ENCODE data around the gene BICRA.

The BICRA gene

DNA sequence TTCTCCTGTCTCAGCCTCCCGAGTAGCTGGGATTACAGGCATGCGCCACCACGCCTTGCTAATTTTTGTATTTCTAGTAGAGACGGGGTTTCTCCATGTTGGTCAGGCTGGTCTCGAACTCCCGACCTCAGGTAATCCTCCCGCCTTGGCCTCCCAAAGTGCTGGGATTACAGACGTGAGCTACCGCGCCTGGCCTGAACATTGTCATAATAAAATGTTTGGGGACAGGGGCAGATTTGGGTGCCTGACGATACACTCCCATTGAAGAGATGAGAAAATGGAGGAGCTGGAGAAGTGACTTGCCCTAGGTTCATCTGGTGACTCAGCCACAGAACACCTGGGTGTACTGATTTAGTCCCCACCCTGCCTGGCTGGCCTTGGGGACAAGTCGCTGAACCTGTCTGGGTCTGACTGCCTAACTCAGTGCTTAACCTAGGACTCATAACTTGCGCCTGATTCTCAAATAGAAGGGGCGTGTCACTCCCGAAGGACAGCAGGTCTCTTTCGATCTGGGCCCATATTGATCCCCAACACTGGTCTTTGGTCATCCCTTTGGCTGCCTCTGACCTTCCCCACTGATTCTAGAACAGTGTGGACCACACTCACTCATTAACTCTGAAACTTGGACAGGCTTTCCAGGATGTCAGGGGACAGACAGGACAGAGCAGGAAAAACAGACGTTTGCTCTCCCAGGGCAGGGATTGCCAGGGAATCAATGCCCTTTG is 7.6 kb upstream of the BICRA start:
- DNase-seq = no peak

DNA sequence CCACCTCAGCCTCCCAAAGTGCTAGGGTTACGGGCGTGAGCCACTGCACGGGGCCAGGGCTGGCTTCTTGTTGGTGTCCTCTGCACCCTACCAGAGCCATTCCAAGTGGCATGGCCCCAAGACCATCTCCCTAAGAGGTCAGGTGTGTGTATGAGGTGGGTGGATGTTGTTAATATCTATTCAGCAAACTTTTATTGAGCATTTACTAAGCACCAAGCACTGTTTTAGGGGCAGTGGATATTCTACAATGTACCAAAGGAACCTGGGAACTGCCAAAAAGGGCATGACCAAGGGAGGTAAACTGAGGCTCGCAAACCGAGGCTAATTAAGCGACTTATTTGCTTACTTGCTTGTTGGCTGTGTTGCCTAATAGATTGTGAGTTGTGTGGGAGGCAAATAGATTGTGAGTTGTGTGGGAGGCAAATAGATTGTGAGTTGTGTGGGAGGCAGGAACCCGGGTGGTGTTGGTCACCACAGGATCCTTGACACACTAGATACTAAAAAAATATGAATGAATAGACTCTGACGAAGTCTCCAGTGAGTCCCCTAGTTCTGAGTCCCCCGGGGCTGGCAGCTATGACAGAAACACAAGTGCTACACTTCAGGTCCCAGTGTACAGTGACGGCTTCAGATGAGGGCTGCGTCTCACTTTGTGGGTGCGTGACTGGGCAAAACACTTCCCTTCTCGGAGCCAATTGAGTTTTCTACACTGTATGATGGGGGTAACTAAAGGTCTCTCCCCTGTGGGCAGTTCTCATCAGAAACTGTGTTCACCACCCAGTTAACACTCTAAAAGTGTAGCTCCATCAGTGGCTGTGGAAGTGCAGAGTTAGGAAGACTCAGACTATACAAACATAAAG is 5.0 kb upstream of the BICRA start:
- DNase-seq = no peak

DNA sequence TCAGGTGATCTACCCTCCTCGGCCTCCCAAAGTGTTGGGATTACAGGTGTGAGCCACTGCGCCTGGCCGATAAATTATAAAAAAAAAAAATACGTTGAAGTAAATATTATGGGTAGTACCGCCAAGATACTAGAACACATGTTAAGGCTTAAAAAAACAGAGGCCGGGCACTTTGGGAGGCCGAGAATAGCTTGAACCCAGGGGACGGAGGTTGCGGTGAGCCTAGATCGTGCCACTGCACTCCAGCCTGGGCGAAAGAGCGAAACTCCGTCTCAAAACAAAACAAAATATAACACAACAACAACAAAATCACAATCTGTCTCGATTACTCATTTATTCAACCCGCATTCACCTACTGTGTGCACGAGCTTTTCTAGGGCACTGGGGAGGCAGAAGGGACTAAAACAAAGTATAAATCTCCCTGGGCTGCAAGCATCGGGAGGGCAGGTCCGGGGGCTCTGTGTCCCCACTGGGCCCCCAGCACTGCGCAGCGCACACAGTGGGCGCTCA is 1.3 kb upstream of the BICRA start:
- no peak for DNase-seq

DNA sequence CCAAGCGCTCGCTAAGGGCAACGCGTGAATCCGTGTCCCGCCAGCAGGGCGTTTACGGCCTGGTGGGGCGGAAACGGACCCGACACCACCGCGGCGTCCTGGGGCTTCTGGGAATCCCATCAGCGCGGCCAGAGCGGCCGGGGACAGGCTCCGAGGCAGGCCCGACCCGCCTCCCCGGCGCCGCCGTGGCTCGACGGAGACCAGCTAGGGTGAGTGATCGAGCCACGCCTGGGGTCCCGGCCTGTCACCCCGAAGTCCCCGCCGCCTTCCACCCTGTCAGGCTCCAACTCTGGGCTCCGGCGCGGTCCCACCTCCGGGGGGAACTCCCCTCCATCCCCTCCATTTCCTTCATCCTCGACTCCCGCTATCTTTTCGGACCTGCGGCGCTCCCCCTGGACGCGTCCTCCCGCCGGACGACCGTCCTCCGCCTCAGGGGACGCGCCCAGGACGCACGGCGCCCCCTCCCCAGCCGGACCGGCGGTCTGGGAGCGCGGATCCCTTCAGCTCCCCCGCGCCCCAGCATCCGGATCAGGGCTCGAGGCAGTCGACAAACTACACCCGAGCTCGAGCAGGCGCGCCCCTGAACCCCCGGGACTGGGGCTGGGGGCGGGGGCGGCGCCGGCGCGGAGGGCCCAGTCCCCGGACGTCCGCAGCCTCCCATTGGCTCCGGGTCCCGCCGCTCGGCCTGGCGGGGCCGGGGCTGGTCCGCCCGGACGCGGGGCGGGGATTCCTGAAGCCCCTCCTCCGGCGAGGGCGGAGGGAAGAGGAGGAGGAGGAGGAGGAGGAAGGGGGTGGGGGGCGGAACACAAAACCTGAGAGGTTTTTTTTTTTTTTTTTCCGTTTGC is 638 bp upstream of the BICRA start:
- DNase-seq = peak; percentile 61

DNA sequence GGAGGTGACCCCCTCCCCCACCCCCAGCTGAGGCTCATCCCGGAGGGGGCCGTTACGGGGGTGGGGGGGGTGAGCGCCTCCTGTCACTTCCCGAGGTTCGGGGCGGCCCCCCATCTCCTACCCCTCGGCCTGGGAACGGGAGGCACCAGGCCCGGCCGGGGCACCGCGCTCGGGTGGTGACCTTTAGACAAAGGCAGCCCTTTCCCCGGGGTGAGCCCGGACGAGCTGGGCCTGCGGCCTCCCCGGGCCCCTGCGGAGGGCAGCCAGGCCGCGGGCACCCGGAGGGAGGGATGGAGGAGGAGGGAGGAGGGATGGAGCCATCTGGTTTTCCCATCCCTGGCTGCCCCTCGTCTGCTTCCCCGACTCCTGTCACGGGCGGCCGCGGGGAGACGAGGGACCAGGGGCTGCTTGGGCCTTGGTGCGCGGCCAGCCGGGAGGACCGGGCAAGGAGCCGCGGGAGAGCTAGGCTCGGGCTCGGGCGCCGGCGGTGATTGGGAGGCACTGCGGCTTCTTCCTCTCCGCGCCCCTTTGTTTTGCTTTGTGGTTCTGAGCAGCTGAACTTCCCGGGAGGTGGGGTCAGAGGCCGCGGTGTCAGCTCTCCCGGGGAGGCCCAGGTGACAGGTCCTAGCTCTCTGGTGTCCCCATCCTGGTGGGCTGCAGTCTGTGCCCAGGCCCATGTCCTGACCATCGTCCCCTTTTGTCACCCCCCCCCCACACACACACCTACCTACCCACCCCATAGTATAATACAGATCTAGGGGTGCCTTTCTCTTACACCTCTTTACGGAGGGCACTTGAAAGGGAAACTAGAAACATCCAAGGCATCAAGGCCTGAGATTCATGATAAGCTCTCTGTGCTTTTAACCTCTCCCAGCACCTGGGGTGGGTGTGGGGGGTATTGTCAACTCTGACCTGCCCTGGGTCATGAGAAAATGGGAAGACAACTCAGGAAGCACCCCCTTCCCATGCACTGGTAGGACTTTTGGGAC is 1.3 kb downstream of the BICRA start:
- DNase-seq = peak; percentile 23

DNA sequence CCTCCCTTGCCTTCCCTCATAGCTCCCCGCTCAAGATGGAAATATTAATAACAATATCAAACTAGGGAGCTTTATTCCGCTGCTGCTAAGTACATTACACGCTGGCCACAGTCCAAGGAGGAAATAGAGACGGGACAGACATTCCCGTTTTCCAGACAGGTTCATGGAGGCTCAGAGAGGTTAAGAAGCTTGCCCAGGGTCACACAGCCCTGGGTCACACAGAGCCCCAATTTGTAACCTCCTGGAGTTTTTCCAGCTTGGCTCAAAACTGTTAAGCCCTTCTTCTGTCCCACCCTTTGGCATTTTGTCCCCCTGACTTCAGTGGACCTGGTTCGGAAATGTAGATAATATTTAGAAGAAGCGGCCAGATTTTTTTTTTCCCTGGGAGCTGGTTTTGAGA is 2.0 kb downstream of the BICRA start:
- DNase-seq = no peak

DNA sequence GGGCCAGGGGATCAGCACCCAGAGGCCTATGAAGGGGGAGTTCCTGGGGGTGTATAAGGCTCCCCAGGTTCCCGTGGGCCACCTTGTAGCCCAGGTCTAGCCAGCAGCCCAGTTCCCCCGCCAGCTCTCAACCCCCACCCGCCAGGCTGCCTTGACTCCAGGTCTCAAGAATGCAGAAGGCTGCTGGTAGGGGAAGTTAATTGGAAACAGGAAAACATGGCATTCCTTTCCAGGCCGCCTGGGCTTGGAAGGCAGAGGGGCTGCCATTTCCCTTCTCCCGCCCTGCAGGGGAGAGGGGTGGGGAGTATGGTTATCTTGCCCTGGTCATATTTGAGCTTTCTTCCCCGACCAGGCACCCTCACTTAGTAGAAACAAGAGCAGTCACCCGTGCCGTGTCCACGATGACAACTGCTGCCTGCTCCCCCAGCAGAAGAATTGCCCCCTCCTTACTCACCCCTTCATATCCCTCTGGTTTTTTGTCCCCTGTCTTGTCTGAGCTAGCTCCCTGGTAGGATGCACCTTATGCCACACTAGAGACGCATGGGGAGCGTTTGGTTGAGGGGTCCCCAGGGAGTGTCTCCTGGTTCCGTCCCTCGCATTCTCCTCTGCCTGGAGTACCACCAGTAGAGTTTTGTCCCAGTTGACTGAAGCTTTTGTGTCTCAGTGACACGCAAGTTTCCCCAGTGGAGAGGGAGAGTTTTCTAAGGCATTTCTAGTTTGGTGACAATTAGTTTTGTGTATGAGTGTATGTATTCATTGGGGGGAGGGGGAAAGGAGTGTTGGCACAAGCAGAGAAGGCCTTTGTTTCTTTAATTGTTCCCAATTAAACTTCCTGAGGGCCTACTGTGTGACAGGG is 4.5 kb downstream of the BICRA start:
- no peak for DNase-seq

DNA sequence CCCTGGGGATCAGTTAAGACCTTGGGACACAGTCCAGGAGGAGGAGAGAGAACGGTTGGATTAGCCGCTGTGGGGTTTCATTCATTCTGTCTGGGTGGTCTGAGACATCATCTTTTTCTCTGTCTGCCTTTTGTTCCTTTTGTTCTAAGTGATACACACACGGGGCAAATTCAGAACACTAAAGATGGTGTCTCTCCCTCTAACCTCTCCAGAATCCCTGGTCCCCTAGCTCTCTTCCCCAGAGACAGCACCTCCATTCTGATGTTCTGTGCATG is 5.0 kb downstream of the BICRA start:
- DNase-seq = no peak

DNA sequence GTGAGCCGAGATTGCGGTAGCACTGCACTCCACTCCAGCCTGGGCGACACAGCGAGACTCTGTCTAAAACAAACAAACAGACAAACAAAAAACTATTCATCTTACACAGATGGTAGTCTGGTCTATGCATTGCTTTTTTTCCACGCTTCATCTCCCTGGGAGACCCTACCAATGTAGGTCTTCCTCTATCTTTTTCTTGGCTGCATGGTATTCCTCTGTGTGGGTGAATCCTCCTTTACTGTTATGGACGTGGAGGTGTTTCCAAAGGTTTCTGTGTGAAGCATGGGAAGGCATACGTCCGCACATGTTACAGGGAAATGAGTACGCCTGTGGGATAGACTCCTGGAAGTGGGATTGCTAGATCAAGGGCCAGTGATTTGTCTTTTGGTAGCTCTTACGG is 5.6 kb downstream of the BICRA start:
- DNase-seq = no peak

DNA sequence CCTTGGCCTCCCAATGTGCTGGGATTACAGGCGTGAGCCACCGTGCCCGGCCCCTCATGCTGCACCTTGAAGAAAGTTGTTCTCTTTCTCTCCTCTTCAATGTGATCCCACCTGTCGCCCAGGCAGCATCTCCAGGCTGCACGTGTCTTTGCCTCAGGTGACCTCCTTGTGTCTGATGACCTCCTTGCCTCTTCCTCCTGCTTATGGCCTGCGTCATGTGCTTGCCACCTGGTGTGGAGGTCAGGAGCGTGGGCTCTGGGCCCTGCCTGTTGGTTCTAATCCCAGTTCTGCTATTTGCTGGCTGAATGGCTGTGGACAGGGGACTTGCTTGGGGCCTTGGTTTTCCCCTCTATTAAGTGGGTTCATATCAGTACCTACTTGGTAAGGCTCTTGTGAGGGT is 6.3 kb downstream of the BICRA start:
- DNase-seq = no peak

DNA sequence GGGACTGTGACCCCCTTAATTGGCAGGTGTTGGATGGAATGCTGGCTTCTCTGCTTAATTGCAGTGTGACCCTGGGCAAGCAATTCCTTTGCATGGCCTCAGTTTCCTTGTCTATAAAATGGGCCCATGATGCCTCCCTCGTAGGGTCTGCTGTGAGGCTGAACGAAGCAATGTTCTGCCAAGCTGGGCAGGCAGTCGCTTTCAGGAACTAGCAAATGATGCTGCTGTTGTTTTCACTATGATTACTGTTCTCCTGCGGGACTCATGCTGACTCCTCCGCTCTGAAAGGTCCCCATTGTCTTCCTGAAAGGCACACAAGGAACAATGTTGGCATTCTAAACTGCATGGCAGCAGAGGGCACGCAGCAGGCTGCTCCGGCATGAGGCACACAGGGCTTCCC is 6.8 kb downstream of the BICRA start:
- DNase-seq = no peak

DNA sequence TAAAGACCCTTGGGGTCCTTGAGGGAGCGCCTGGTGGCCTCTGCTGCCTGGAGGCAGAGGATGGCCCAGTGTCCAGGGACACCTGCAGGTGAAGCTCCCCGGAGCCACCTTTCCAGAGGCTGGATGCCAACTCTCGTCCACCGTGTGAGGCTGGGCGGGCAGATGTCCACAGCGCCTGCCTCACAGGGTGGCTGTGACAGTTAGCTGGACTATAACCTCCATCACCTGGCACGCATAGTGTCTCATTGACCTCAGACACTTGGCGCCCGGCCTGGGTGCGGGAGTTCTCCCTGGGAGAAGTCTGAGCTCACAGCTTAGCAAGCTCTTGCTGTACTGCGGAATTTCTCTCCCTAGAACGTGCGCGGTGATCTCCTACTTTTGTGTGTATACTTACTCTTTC is 9.8 kb downstream of the BICRA start:
- no peak for DNase-seq

DNA sequence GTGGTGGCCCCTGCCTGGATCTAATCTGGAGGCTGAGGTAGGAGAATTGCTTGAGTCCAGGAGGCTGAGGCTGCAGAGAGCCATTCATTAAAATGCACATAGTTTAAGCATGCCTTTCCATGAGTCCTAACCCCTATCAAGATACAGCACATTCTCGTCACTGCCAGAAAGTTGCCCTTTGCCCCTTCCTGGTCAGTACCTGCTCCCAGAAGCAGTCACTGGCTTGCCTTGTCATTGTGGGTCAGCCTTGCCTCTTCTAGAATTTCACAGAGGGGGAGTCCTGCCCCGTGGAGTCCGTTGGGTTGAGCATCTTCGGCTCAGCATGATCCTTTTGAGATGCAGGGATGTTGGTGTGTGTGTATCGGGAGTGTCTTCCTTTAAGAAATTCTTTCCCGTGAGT is 10.8 kb downstream of the BICRA start:
- DNase-seq = no peak

DNA sequence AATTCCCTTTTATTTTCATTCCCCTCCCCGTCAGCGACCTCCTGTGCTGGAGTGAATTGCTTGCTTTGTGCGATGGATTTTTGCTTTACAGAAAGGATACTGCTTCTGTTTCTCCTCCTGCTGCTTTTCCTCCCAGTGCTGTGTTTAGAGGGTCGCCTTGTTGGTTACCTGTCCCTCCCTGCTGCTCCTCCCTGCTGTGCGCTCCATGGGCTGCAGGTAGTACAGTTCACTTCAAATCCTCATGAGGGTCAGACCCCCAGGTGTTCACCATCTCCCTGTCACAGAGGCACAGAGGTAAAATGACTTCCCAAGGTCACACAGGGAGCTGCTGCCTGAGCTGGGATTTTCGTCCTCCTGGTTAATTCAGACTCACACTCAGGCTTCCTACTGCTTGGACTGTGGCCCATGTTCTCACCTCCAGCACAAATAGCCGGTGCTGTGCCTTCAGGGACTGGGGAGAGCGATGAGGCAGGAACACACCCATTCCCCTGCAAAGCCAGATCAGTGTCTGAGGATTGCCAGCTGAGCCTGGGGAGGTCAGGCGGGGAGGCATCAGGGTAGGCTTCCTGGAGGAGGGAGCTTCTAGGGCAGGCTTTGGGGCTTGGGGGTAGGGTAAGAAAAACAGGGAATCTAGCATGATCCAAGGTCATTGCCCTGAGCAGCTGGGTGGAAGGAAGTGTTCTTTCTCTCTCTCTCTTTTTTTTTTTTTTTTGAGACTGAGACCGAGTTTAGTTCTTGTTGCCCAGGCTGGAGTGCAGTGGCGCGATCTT is 14.4 kb downstream of the BICRA start:
- no peak for DNase-seq

DNA sequence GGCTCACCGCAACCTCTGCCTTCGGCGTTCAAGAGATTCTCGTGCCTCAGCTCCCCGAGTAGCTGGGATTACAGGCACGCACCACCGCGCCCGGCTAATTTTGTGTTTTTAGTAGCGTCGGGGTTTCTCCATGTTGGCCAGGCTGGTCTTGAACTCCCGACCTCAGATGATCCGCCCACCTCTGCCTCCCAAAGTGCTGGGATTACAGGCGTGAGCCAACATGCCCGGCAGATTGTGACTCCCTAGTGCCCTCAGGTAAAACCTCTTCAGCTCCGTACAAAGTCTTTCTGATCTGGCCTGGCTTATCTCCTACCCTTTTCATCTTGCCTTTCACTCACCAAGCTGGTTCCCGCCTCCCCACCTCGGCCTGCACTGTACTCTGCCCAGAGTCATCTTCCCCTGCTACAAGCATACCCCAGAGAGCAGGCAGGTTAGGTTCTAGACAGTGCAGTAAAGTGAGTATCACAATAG is 15.0 kb downstream of the BICRA start:
- DNase-seq = no peak

DNA sequence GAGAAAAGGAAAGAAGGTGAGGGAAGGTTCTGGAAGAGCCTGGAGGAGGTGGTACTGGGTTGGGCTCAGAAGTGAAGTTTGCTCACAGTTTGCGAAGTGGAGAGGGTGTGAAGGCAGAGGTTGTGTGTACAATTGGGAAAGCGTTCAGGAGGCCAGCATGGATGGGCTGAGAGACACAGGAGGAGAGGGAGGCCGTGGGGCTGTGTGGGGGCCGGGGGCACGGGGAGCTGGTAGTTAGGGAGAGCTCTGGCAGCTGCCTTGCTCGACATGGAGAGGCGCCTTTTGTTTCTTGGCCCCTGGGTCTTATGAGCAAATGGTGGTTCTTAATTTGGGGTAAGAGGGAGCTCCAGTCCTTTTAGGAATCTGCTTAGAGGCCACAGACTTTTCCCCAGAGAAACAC is 16.7 kb downstream of the BICRA start:
- DNase-seq = no peak

DNA sequence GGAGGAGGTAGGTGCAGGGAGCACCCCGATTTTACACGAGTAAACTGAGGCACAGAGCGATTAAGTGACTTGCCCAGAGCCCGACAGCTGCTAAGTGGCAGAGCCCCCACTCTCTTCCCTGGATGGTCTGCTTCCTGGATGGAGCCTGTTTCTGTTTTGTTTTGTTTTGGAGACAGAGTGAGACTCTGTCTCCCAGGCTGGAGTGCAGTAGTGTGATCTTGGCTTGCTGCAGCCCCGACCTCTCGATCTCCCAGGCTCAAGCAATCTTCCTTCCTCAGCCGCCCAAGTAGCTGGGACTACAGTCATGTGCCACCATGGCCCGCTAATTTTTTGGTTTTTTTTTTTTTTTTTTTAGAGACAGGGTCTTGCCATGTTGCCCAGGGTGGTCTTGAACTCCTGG is 17.3 kb downstream of the BICRA start:
- no peak for DNase-seq

DNA sequence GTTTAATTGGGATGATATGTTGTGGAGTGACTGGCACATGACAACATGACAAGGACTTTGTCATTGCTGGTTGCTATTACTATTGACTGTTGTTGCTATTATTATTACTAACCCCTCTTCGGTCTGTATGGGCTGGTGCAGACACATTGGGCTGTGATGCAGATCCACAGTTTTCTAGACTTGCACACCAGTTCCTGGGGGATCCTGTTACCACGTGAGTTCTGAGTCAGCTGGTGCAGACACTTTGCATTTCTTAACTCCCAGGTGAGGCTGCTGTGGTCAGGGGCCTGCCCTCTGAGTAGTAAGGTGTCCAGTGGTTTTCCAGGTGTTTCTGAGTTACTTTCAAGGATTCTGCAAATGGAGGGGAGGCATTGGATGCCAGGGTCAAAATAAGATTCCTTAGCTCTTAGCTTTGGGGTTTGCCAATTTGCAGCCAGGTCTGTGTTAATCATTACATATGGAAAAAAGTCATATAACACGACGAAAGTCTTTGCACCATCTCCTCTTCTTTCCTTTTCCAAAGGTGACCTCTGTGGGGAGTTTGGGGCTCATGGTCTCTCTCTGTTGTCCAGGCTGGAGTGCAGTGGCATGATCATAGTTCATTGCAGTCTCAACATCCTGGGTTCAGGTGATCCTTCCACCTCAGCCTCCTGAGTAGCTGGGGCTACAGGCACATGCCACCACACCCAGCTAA is 19.3 kb downstream of the BICRA start:
- no peak for DNase-seq

DNA sequence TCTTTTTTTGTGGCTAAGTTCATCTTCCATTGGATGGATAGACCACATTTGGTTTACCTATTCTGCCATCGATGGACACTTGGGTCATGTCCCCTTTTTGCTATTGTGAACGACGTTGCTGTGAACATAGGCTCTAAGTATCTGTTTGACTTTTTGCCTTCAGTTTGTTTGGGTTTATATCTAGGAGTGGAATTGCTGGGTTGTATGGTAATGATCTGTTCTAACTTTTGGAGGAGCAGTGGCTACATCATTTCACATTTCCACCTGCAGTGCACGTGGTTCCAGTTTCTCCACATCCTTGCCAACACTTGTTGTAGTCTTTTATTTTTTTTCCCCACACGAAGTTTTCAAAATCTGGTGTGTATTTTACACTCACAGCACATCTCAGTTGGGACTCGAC is 21.7 kb downstream of the BICRA start:
- DNase-seq = no peak

Measured in GF-D8 (cell line).